Kasumi-1 (cell line): ENCODE data around the gene TRIM29.

Experiments
- DNase-seq, 2 experiments: peaks; one replicate each; lab custom pipeline; 2025; lab: John Stamatoyannopoulos, UW

The TRIM29 gene

DNA sequence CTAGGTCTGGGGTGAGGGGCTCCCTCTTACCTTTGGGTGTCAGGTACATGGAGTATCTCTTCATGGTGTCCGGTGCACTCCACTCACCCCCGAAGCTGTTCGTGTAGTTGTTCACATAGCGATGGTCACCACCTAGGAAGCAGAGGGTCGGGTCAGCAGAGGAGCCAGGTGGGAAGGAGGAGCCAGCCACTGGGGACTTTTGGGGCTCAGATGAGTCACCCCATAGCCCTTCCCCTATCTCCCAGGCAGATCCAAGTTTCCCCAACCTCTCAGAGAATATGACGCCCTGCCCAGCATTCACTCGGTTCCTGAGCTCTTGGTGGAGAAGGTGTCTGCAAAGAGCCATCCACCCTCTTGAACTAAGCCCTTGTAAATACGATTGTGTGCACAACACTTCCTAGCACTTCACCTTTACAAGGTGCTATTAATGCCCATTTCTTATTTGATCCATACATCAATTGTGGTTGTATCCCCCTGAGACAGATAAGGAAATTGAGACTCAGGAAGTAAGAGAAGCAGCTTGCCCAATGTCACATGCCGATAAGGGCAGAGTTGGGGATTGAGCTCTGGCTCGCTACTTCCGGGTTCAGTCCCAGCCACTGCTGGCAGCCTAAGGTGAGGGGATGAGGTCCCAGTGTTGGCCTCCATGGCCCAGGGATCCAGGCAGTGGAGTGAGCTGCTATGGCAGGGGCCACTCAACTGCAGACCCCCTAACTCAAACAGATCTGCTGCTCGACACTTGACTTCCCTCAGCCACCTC is 14.8 kb downstream of the TRIM29 start:
- DNase-seq: no peak

DNA sequence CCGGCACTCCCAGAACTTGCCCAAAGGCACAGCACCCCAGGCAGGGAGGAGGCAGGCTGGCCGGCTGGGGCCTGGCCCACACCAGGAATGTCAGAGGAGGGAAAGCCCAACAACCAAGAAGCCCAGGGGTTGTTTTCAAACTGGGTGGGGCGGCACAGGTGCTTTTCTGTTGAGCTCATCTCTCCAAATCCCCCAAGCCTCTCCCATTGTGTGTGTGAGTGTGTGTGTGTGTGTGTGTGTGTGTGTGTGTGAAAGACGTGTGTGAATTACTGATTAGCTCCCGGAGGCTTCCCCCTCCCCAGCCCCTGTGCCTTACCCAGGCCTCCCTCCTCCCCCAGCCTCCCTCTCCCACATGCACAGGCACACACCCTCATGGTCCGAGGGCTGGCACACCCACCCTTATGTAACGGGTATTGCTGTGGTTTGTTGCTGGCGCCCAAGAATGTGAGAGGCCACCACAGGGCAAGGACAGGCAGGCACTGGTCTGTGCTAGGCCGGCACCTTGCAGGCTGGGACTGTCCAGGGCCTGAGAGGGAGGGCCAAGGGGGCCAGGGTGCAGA is 15.9 kb downstream of the TRIM29 start:
- no peak for DNase-seq

DNA sequence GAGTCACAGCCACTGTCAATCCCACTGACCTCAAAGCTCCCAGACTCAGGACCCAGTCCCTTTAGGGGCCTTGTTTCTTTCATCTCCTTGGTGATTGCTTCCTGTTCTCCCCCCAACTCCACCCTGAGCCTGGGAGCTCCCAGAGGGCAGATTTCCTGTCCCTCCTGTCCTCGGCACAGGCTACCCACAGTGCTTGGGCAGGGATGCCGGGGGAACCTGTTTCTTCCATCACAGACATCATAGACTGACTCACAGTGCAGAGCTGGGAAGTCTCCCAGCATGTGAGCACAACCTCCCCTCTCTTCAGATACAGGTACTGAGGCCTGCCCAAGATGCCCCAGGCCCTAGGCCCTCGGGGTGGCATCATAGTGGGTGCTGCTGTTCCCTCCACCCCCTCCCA is 16.6 kb downstream of the TRIM29 start:
- no peak for DNase-seq

DNA sequence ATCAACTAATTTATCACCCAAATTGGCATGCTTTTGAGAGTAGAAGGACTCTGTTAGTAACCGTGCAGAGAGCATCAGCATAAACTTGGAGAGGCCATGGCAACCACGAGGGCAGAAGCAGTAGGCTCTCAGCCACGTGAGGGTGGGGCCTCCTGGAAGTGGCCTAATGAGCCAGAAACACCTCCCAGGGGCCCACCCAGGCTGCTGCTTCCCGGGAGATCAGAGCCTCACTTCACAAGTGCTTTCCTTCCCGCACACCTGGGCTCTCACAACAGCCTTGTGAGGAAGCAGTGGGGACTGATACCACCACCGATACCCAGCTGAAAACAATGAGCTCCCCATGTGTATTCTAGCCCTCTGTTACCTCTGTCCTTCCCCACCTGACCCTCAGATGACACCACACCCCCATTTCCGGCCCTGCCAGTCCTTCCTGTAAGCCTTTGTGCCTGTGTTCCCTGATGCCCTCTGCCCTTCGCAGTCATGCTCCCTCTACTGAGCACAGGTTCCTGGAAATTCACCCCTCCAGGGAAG is 17.0 kb downstream of the TRIM29 start:
- no peak for DNase-seq

DNA sequence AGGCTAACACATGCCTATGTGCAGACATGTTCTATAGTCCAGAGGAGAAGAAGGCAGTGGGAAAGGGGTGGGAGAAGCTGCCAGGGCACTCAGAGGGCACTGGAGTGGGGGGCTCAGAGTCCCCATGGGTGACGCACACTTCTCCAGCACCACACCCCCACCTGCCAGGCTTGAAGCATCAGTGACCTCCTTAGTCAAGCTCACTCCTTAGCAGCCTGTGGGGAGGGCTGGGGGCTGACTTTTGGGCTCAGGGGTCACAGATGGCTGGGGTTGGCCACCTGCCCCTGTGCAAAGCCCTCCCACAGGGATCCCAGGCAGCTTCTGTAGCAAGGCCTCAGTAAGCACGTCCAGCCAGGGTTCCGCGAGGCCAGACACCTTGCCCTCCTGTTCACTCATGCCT is 18.8 kb downstream of the TRIM29 start:
- DNase-seq: no peak

DNA sequence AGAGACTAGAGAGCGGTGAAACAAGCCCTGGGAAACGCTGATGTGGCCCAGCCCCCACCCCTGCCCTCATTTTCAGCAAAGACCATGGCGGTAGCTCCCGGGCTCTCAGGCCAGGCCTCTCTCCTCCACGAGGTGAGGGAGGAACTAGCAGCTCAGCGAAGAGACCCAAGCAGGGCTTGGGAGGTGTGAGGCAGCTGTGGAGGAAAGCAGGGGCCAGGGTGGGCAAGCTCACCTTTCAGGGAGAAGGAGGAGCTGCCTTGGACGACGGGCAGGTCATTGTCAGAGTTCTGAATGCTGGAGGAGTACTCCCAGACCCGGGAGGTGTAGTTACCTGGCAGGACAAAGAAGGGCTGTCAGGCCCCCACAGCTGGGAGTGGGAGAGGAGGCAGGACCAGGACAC is 19.9 kb downstream of the TRIM29 start:
- no peak for DNase-seq

DNA sequence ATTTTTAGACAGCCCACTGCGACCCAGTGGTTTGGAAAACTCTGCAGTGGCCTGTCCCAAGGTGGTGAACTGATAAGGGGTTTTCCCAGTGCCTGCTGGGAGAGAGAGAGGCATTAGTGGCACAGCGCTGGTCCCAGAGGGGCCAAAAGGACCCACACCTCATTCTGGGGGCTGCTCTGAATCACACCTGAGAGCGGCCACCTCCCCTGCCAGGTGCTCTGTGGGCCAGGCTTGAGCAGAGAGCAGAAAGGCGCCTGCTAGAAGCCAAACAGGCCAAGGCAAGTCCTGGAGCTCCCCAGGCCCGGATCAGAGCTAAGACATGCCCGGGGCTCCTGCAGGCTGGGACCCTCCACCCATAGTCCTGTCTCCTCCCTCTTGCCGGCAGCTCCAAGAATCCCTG is 20.9 kb downstream of the TRIM29 start:
- DNase-seq: no peak

DNA sequence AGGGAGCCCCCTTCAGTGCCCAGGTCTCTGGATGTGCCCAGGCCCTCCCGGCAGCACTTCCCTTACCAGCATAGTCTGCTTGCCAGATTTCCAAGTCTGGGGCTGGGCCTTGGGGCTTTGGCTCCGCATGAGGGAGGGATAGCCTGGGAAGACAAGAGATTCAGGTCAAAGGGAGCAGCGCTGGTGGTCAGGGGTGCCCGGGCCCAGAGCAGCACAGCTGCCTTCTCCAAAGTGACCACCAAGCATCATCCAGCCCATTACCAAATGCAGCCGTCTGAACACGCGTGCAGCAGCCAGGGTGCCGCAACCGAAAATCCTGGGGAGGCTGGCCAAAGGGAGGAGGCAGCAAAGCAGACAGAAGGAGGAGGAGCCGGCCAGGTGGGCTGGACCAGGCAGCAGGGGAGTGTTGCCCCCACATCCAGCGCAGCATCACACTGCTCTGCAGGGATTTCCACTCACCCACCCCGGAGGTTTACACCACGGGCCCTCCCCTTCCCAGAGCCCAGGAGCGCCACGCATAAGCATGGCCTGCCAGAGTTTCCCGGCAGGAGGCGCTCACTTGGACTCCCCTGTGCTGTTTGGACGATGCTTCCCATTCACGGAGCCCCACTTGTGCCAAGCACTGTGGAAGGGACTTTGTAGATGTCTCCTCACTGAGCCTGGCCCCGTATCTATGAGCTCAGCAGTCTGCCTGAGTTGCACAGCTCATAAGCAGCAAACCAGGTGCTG is 22.5 kb downstream of the TRIM29 start:
- no peak for DNase-seq

DNA sequence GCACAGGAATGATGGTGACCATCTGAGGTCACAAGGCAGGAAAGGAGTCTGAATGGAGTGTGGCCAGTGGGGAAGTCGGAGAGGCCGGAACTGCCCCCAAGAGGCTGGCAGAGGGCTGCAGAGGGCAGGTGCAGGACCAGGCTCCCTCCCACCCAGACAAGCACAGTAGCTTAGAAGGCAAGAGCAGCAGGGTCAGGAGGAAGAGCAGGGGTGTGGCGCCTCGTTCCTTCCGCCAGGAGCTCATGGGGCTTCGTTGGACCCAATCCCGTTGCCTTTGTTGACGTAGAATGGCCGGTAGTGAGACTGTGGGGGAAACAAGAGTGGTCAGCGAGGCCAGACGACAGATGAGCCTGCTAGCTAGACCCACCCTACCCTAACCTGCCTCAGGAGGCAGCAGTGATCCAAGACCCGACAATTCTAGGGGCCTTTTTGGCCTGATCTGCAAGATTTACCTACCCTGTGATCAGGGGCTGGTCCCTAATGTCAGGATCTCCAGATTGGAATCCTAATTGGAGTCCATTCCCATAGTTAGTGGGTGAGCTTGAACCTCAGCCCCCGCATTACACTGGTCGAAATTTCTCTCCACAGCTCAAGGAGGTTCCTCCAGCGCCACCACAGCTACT is 25.6 kb downstream of the TRIM29 start:
- no peak for DNase-seq

DNA sequence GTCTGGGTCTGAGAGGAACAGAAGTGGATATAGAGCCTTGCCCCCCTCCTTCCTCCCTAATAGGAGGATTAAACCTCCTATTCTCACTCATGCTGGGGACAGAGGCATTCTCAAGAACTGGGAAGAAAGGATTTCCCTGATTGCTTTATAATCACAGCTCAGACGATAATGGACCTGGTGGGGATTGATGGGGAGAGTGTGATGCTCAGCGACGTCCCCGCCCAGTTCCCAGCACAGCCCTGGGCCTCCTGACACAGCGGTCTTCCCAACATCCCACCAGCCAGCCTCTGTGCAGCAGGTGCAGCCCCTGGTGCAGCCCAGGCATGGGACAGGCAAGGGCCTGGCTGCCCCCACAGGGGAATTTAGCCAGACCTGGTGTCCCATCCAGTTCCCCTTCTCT is 28.4 kb downstream of the TRIM29 start:
- no peak for DNase-seq

DNA sequence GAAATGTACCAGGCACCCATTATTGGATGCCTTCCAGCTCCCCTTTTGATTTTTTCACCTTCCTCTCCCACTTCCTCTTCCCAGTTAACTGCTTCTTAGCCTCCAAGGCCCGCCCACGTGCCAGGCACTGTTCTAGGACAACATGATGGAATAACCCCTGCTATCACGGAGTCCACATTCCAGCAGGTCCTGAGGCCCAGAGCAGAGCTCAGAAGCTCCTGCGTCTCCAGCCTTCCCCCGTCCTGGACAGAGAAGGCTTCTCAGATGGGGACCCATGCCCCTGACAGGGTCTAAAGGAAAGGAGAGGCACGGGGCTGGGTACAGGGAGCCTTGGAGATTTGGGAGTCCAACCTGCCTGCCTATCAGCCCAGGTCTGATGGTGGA is 29.1 kb downstream of the TRIM29 start:
- no peak for DNase-seq

DNA sequence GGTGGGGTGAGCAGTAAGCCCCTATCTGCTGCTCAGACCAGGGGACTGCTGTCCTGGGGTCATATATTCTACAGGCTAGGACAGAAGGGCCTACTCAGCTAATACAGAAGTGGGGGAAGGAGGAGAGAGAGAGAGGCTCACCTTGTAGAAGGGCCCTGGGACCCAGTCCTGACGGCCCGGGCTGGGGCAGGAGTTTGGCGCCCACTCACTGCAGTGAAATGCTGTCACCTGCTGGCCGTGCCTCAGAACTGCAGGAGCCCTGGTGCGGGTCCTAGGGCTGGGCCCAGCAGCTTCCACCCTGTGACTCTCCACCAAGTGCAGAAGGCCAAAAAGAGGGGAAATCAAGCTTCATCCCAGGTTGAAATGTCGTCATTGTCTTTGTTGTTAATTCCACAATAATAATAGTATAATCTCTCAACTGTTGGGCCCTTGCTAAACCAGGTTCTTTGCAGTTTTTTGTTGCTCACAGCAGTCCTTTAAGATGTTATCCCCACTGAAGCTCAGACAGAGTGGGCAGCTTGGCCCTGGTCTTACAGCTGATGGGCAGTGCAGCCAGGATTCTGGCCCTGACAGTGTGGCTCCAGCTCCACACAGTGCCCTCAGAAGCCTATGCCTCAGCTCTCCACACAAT is 29.6 kb downstream of the TRIM29 start:
- DNase-seq: peak; percentile 52 to 58

DNA sequence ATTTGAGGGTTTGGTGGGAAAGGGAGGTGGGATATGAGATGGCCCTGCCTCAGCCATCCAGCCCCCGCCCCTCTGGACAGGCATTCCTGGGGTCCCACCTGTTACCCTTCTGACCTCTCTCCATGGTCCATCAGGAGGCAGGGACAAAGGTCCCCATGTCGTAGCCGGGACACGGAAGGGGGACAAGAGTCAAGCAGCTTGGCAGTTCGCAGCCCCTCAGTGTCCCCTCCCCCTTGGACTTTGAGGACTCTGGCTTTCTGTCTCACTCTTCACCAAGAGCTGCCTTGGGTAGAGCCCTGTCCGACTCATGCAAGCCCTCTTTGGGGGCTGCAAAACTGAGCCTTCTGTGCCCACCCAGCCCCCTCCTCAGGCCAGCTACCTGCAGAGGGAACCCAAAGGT is 30.2 kb downstream of the TRIM29 start:
- DNase-seq: no peak

DNA sequence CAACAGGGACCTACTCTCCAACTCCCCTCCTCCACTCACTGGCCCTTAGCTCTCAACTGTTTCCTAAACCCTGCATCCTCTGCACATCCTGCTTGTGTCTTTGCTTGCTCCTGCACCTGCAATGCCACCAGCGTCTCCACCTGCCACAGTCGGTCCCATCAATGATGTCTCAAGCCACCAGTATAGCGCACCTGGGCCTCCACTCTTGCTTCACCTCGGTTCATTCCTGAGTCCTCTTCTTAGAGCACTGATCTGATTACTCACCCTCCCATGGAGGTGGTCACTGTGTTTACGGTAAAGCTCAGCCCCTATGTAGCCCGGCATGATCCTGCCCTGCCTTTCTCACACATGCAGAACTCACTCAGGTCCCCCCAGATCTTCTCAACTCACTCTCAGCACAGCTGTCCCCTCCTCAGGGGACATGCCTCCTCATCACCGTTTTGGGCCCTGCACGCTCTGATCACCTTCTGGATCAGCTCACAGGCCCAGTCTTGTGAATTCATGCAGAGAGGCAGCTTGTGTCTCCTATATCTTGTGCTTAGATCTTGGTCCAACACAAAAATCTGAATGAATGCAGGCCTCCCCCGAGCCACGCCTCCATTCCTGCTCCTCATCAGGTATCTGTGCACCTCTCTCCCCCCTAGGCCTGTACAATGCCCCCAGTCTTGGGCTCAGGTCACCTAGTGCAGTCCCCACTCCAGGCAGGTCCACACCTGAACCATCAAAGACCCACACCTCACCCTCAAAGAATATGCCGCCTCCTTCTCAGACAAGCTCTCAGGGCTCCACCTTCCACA is 31.4 kb downstream of the TRIM29 start:
- DNase-seq: no peak

DNA sequence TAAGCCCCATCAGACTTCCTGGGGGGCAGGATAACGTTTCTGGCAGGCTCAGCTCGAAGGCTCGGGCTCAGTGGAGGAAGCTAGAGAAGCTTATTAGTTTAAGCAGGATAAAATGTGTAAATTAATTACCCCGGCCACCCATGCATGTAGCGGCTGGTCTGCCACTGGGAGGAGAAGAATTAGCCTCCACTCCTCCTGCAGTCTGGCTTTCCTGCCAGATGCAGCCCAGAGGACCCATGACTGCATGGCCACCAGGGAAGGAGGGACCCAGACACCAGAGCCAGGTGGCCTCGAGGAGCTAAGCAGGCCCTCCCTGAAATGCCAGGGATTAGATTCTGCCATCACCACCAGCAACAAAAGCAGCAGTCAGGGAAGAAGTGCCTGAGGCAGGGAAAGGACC is 32.3 kb downstream of the TRIM29 start:
- no peak for DNase-seq

DNA sequence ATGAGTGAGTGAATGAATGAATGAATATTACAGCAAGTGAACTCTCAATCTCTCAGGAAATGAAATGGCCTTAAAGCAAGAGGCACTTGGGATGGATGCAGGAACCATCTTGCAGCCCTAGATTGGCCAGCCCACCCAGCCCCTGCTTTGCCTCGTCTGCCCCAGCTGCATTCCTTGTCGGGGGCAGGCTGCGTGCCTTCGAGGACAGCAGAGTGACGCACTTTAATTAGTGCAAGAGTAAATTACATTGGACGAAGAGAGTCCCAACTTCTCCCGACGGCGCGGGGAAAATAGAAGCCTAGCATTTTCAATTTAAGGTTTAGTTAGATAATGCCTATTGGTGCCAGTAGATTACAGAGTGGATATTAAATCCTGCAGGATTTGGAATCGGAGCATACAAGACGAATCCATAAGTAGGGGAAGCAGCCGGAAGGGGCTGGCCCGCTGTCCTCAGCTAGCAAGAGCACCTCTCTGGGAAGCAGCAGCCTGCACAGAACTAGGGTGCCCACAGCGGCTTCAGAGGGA is 33.8 kb downstream of the TRIM29 start:
- DNase-seq: no peak

DNA sequence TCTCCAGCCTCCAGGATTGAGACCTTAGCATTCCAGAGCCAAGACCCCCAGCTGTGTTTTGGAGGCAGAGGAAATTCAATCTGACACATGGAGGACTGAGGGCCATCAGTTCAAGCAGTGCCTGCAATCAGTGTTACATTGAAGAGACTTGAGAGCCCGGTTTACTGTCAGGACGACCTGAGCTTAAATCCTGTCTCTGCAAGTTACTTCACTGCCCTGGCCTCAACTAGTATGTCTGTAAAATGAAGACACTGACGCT is 35.1 kb downstream of the TRIM29 start:
- DNase-seq: no peak

DNA sequence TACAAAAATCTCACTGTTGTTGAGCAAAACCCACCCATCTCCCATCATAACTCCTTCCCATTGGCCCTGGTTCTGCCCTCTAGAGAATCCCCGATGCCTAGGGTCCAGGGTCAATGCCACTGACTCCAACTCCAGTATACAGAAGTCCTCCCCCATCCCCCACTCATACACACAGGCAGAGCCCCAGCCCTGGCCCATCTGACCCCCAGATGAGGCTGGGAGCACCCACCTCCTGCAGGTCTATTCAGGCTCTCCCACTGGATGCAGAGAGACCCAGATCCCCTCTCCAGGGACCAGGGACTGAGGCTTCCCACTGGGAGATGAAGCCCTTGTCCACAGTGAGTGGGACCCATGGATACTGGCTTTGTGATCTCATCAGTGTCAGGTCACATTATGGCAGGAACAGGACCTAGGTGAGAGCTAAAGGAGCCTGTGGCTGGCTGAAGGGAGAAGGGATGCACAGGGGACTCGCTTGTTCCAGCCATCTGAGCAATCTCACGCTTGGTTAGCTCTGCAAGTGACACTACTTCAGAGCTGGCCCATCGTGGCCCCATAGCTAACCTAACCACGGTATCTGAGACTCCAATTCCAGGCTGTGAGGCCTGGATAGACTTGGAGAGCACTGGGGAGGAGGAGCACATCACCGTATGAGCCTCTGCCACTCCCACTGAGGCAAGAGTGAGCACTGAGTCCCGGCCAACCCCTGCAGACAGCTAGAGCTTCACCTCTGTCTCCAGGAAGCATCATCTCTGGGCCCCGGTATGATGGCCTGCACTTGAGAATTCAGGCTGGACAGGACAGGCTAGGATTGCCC is 35.7 kb downstream of the TRIM29 start:
- DNase-seq: no peak

DNA sequence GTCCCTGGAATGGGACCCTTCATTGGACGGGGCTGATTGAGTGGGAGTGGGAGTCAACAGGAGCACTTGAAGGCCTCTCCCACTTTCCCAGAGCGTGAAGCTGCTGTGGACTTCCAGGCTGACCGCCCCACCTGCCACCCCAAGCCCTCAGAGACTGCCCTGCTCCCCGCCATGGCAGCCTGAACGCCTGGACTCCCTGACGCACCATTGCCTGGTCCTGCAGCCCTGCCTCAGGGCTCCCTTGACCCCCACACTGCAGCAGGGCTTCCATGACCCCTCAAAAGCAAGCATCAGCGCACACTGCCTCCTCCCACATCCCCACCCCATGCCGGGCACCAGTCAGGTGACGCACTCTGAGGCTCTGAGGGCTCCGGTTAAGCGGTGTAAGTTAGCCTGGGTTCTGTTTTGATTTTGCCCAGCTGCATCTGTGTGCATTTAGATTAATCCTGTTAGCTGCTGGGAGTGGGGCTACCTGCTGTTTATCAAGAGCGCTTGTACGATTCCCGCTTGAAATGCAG is 39.4 kb downstream of the TRIM29 start:
- DNase-seq: no peak

DNA sequence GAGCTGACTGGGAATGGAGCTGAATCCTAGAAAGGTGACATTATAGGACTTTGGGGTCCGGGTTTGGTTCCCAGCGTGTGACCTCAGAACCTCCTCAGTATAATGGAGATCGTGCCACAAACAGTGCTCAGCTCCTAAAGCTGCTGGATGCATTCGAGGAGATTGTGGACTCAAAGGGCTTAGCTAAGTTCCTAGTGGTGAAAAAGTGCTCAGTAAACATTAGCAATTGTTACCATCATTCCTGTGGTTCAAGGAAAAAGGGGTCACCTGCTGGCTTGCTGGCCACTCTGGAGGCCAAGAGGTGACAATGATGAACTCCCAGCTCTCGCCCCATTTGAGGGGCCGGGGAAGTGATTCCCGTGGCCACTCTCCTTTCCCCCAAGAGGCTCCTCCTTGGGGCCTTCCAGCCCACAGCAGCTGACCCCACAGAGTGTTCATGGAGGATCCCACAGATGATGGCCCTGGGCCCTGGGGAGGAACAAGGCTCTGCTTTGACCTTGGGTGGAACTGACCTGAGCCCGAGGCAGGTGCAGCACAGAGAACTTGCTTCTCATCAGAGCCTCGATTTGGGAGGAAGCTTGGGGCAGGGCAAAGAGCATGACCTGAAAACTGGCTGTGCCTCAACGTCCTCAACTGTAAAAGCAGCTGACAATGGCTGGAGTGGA is 40.1 kb downstream of the TRIM29 start:
- DNase-seq: no peak
